Heart right ventricle (tissue), 16 donors: Measurements from ENCODE around the gene UNC5B. TPM values are rescaled to one million over a fixed set of nuclear protein-coding genes. Genes with fewer than 3 reads are reported as not detected.

Experiments used
- ATAC-seq, 8 donors: fragments of 200-7000 bp; cut with Tn5 transposase; one replicate each; pipeline ENCODE4 v1.9.1; 2020; ENCODE audit warnings: mild to moderate bottlenecking in 8 of 8, moderate library complexity in 8 of 8, moderate number of reproducible peaks in 1 of 8
- DNase-seq, 2 donors: peaks; one replicate each; pipeline ENCODE4 v3.0.0-alpha.2; 2020
- H3K27ac ChIP-seq, 10 donors: fragments of 200-600 bp; sonication (generic) in 2 of 10; one replicate each; pipeline versions ENCODE4 v1.5.0 to v1.8.0; 2020 to 2022; ENCODE audit warnings: mild to moderate bottlenecking in 3 of 10
- H3K27me3 ChIP-seq, 7 donors: fragments of 200-600 bp; one replicate each; pipeline ENCODE4 v1.8.0; 2021 to 2022; ENCODE audit warnings: mild to moderate bottlenecking in 2 of 7
- H3K36me3 ChIP-seq, 9 donors: fragments of 200-600 bp; sonication (generic) in 1 of 9; one replicate each; pipeline versions ENCODE4 v1.5.0 to v1.8.0; 2020 to 2022; ENCODE audit warnings: mild to moderate bottlenecking in 2 of 9
- H3K4me1 ChIP-seq, 9 donors: fragments of 200-600 bp; sonication (generic) in 1 of 9; one replicate each; pipeline versions ENCODE4 v1.5.0 to v1.8.0; 2020 to 2022; ENCODE audit warnings: mild to moderate bottlenecking in 4 of 9
- H3K4me3 ChIP-seq, 10 donors: fragments of 200-600 bp; sonication (generic) in 2 of 10; one replicate each; pipeline versions ENCODE4 v1.5.0 to v1.8.0; 2020 to 2022; ENCODE audit warnings: mild to moderate bottlenecking in 7 of 10, moderate library complexity in 2 of 10
- H3K9me3 ChIP-seq, 11 donors: fragments of 200-600 bp in 10 of 11; sonication (generic) in 2 of 11; one replicate each; pipeline versions ENCODE4 v1.5.0 to v1.8.0; 2013 to 2022; ENCODE audit warnings: mild to moderate bottlenecking in 2 of 11, control low read depth in 1 of 11, moderate library complexity in 1 of 11
- WGBS, 2 donors: extraction: QIAGEN DNeasy Blood & Tissue Kit; methylation state at CpG; one replicate each; pipeline ENCODE4 v1.1.7; 2013; ENCODE audit warnings: inconsistent platforms in 1 of 2; 5-methylcytosine and 5-hydroxymethylcytosine counted together
- intact Hi-C, 10 donors: fragments of 100-400 bp; cut with DNase I; formaldehyde crosslinking; loops; one replicate each; pipeline versions ENCODE4 v1.11.1 to v1.14.2; 2022
- polyA plus RNA-seq, 2 donors: library from polyadenylated mRNA; stranded (reverse); fragments of 200-250 nt; gene quantifications; one replicate each; pipeline ENCODE4 v1.2.3, GENCODE V29; 2013
- total RNA-seq, 10 donors: library from RNA; stranded (reverse); fragmentation: NEBNext Ultra II Directional in 3 of 10; extraction: Animal tissue kit (Norgen Biotek cat#: 25700) in 3 of 10; gene quantifications; one replicate each; pipeline versions ENCODE4 v1.2.1 to v1.2.4, GENCODE V29; 2021 to 2023
- TF ChIP-seq, protein P1 (sequence below), 9 donors: fragments of 200-600 bp; sonication (generic) in 2 of 9; IDR thresholded peaks; one replicate each; pipeline versions ENCODE4 v1.5.0 to v1.8.0; 2021 to 2022; ENCODE audit warnings: antibody characterized with exemption in 9 of 9, mild to moderate bottlenecking in 5 of 9, moderate library complexity in 1 of 9
- donor health status: Arrhythmogenic right ventricular cardiomyopathy.
- donor health status: ischemic (EF 13 %, LVEDD 7.1; RV severe dilation, severe dysfunction).
- donor health status: healthy with polysubstance abuse.
- donor health status: DM: no; HTN: yes; CAD: no.
- donor health status: DM: no; HTN: no; CAD: no.
- donor health status: ischemic (EF 25% LVEDD 6.9; RV normal size, moderate dysfunction).
- donor health status: ischemic (EF 25% LVEDD 5.7; RV mildly dilated, moderate dysfunction).
- donor health status: healthy.
- donor health status: DM: yes; HTN: yes; CAD: no.
- donor health status: Ischemic cardiomyopathy.
- donor health status: ischemic (EF 35%, LVEDD 5.7; RV mildly dilated, moderate dysfunction).
- donor health status: nonischemic (EF 11% LVEDD 7.7; RV severe dilation, severe dysfunction).
- donor health status: DM: yes; HTN: yes; CAD: no.
- donor health status: PGD.
- donor health status: ischemic (EF 29% LVEDD 5.4; RV normal size, mild dysfunction).
- donor health status: nonischemic (EF 23%, LVEDD 6.1; RV moderate dilation, normal function).

UNC5B gene
- total and polyA plus RNA-seq, 12 donors: 3.3 to 20.6 (median 12.1) TPM

DNA sequence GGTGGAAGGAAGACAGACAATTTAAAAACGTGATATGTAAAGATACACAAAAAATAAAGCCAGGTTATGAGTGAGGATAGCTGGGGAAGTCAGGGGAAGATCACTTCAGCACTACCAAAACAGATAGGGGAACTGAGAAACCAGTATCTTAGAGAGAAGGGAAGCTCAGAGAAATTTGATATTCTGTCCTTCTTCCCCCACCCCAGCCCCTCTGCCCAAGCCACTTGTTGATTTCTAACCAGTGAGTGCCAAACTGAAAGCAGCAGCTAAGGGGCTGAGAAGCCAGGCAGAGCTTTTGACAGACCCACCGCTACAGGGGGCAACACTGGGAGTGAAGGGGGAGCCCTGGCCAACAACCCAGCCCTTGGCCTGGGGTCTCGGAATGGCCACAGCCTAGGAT is 97.5 kb downstream of the UNC5B start:
- no peak for DNase-seq
- TF ChIP-seq, protein P1, sequence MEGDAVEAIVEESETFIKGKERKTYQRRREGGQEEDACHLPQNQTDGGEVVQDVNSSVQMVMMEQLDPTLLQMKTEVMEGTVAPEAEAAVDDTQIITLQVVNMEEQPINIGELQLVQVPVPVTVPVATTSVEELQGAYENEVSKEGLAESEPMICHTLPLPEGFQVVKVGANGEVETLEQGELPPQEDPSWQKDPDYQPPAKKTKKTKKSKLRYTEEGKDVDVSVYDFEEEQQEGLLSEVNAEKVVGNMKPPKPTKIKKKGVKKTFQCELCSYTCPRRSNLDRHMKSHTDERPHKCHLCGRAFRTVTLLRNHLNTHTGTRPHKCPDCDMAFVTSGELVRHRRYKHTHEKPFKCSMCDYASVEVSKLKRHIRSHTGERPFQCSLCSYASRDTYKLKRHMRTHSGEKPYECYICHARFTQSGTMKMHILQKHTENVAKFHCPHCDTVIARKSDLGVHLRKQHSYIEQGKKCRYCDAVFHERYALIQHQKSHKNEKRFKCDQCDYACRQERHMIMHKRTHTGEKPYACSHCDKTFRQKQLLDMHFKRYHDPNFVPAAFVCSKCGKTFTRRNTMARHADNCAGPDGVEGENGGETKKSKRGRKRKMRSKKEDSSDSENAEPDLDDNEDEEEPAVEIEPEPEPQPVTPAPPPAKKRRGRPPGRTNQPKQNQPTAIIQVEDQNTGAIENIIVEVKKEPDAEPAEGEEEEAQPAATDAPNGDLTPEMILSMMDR (IDR thresholded peaks at IDR 0.05): no peak
- Histone ChIP-seq H3K9me3 (no peaks in the 10 kb centered on the region), H3K4me3 (no peak overlapping the region), H3K4me1 (peaks cover 0 to 35% (median 19%) of the 10 kb centered on the region in 9 donors), H3K27ac (no peak overlapping the region), H3K27me3 (no peaks in the 10 kb centered on the region), H3K36me3 (peaks cover 0 to 3% (median 0%) of the 10 kb centered on the region in 9 donors)
- no peak for ATAC-seq
- intact Hi-C loops: loop anchor here in 8 of 10 donors (5.0 to 10.0 kb wide), 12 partner anchors 72 to 585 kb away; no protein-coding TSS in a partner anchor
- WGBS, 2 donors: 56 to 68% methylated on average over 3 of the region's 3 CpGs

DNA sequence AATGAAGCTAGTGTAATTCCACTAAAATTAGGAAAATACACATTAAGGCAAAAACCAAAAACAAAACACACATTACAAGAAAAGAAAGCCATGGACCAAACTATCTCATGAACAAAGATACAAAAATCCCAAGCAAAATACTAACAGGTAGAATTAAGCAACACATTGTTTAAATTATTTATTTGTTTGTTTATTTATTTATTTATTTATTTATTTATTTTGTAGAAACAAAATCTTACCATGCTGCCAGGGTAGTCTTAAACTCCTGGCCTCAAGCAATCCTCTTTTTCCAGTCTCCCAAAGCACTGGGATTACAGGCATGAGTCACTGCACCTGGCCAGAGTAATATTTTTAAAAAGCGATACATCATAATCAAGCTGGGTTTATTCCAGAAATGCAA is 99.8 kb downstream of the UNC5B start:
- Histone ChIP-seq H3K9me3 (no peaks in the 10 kb centered on the region), H3K4me1 (peaks cover 0 to 41% (median 19%) of the 10 kb centered on the region in 9 donors), H3K36me3 (no peaks in the 10 kb centered on the region), H3K27ac (no peak overlapping the region), H3K4me3 (no peak overlapping the region), H3K27me3 (no peaks in the 10 kb centered on the region)
- WGBS, 2 donors: 91% methylated on average over 1 of the region's 1 CpG
- intact Hi-C loops: loop anchor here in 8 of 10 donors (5.0 to 10.0 kb wide), 12 partner anchors 70 to 583 kb away; no protein-coding TSS in a partner anchor
- ATAC-seq (no peak), DNase-seq (no peak)
- TF ChIP-seq, protein P1 (IDR thresholded peaks at IDR 0.05): no peak

DNA sequence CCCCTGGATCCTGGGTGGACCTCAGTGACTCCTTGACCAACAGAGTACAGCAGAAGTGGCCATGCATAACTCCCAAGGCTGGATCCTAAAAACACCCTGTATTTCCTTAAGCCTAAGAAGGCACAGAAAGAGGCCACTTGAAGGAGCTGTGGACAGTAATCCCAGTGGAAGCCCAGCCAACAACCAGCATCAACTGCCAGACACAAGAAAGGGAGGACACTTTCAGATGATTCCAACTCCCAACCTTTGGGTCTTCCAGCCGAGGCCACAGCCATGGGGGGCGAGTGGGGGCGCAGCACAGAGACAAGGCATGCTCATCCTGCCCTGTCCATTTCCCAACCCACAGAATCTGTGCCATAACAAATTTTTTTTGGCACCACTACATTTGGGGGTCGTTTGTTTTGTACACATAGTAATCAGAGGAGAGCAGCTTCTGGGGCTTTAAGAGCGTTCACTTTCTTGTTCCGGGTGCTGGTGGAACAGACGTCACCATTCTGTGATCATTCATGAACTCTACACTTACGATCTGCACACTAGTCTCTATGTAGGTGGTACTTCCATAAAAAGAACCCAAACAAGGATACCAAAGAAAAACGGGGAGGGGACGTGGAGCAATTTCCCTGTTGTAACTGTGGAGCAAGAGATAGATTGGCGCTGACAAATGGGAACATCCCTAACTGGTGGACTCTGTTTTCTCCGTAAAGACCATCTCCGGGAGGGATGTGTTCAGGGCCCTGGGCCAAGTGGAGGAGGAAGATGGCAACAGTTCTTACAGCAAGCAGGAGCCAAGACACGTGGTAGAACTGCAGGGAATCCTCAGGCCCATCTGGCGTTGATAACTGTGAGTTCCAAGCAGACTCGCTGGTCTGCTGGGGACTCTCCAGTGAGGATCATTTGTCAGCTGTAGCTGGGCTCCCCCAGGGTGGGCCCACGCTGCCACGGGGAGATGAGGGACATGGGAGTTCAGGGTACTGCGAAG is 100.7 kb downstream of the UNC5B start:
- Histone ChIP-seq H3K36me3 (no peaks in the 10 kb centered on the region), H3K4me1 (peaks cover 0 to 39% (median 19%) of the 10 kb centered on the region in 9 donors), H3K4me3 (peak overlapping the region in 3 of 10 donors; percentile 0 to 23 (median 15)), H3K27me3 (no peaks in the 10 kb centered on the region), H3K27ac (peak overlapping the region in 2 of 10 donors; percentile 36 to 40), H3K9me3 (no peaks in the 10 kb centered on the region)
- peak; percentile 46 to 75 (median 65) for ATAC-seq
- intact Hi-C loops: loop anchor here in 8 of 10 donors (5.0 to 10.0 kb wide), 12 partner anchors 69 to 582 kb away; no protein-coding TSS in a partner anchor
- TF ChIP-seq, protein P1 (IDR thresholded peaks at IDR 0.05): no peak
- WGBS, 2 donors: 39 to 42% methylated on average over 19 of the region's 19 CpGs
- peak in 1 of 2 donors; percentile 58 for DNase-seq

DNA sequence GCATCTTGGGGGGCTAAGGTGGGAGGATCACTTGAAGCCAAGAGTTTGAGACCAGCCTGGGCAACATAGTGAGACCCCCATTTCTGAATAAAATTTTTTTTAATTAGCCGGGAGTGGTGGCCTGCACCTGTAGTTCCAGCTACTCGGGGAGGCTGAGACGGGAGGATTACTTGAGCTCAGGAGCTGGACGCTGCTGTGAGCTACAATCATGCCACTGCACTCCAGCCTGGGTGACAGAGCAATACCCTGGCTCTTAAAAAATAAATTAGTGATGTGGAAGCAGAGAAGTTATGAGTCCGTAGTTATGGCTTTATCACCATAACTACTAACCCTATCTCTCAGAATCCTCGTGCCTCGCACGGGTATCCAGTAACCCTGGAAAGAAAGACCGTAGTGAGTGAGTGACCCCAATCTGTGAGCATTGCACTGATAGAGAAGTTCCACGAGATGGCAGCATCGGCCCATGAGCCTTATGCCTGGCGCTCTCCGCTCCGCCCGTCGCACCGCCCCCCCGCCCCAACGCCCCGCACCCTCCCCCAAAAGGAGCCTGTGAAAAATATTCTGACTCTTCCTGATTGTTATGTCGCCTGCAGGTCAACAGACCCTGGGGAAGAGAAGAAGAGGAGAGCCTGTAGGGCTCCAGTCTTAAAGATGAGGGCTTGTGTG is 101.8 kb downstream of the UNC5B start:
- peak in 7 of 8 donors; percentile 48 to 77 (median 63) for ATAC-seq
- Histone ChIP-seq H3K4me1 (peaks cover 3 to 35% (median 25%) of the 10 kb centered on the region in 9 donors), H3K9me3 (no peaks in the 10 kb centered on the region), H3K27ac (peak overlapping the region in 1 of 10 donors; percentile 36), H3K4me3 (peak overlapping the region in 3 of 10 donors; percentile 12 to 24 (median 17)), H3K27me3 (no peaks in the 10 kb centered on the region), H3K36me3 (no peaks in the 10 kb centered on the region)
- TF ChIP-seq, protein P1 (IDR thresholded peaks at IDR 0.05): peak; percentile 75 to 92 (median 89)
- peak; percentile 48 to 51 for DNase-seq
- WGBS, 2 donors: 6% methylated on average over 21 of the region's 21 CpGs
- intact Hi-C loops: loop anchor here in 8 of 10 donors (2.0 to 10.0 kb wide), 13 partner anchors 63 to 581 kb away; no protein-coding TSS in a partner anchor
